IPS-15b (cell line): ENCODE measurements around the gene GIPC1.

Experiments
- H3K27me3 ChIP-seq: one replicate; pipeline ENCODE4 v1.6.1; 2013; ENCODE audit warnings: low read length; ENCODE audit not compliant: control insufficient read depth, insufficient read depth
- H3K36me3 ChIP-seq: one replicate; pipeline ENCODE4 v1.6.1; 2013; ENCODE audit warnings: low read length; ENCODE audit not compliant: control insufficient read depth, insufficient read depth
- H3K4me1 ChIP-seq: one replicate; pipeline ENCODE4 v1.6.1; 2013; ENCODE audit warnings: mild to moderate bottlenecking, low read length; ENCODE audit not compliant: control insufficient read depth, insufficient read depth
- H3K4me3 ChIP-seq: one replicate; pipeline ENCODE4 v1.5.1; 2013; ENCODE audit warnings: low read depth, low read length
- H3K9ac ChIP-seq: one replicate; pipeline ENCODE4 v1.6.1; 2013; ENCODE audit warnings: low read depth, mild to moderate bottlenecking, low read length
- H3K9me3 ChIP-seq: one replicate; pipeline ENCODE4 v1.6.1; 2013; ENCODE audit warnings: mild to moderate bottlenecking, low read length; ENCODE audit not compliant: control insufficient read depth, insufficient read depth

The GIPC1 gene

DNA sequence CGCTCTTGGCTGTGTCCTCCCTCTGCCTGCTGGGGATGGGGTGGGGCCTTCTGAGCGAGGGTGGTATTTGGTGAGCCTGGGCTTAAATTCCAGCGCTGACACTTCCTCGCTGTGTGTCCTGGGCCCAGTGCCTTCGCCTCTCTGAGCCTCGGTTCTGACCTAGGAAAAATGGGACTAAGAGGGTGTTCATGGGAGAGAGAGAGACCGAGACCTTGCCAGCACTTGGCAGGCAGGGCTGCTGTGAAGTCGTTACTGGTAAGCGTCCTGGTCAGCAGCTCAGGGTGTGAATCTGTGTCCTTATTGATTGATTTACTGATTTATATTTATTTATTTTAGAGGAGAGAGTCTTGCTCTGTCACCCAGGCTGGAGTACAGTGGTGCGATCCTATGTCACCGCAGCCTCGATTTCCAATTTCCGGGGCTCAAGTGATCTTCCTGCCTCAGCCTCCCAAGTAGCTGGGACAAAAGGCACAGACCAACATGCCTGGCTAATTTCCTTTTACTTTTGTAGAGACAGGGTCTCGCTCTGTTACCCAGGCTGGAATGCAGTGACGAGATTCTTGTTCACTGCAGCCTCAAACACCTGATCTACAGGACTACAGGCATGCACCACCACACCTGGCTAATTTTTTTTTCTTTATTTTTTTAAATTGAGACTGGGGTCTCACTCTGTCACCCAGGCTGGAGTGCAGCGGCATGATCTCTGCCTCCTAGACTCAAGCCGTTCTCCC lies 60.4 kb downstream of the GIPC1 start:
- Histone ChIP-seq H3K4me3 (no peak overlapping the region), H3K36me3 (peaks cover 3% of the 10 kb centered on the region), H3K27me3 (no peaks in the 10 kb centered on the region), H3K9me3 (no peaks in the 10 kb centered on the region), H3K9ac (no peak overlapping the region), H3K4me1 (no peaks in the 10 kb centered on the region)

GRCh38 chr19:14434543-14435319 lies 61.2 kb downstream of the GIPC1 start:
- Histone ChIP-seq H3K27me3 (no peaks in the 10 kb centered on the region), H3K4me3 (no peak overlapping the region), H3K9me3 (no peaks in the 10 kb centered on the region), H3K4me1 (no peaks in the 10 kb centered on the region), H3K36me3 (peaks cover 3% of the 10 kb centered on the region), H3K9ac (no peak overlapping the region)

GRCh38 chr19:14433554-14434501 lies 62.1 kb downstream of the GIPC1 start:
- Histone ChIP-seq H3K4me1 (no peaks in the 10 kb centered on the region), H3K4me3 (peak overlapping the region; percentile 70), H3K27me3 (no peaks in the 10 kb centered on the region), H3K36me3 (peaks cover 3% of the 10 kb centered on the region), H3K9ac (no peak overlapping the region), H3K9me3 (no peaks in the 10 kb centered on the region)

DNA sequence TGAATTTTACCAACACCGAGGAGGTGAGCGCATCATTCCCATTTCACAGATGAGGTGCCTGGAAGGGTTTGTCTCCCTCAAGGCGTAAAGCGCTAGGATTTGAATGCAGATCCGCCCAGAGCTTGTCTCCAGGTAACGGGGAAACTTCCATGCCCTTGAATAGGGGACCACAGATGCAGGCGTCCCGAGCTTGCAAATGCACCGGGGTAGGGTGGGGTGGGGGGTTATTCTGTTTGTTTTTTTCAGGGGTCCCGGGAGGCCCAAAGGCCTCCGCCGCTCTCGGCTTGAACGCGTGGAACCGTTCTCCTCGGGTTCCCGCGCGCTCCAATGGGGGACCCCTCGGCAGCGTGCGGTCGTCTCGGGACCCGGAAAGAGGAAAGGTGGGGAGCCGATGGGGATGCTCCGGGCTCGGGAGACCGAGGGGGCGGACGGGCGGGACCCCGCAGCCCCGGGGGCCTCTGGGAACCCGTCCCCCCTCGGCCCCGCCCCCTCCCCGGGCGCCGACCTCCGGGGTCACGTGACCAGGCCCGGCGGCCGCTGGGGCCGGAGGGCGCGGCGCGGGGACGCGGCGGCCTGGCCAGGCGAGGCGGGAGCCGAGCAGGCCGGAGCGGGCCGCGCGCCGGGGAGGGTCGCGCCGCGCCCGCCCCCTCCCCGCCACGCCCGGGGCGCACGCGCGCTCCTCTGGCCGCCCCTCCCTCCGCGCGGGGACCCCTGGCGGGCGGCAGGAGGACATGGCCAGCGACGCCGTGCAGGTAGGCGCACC lies 63.0 kb downstream of the GIPC1 start, which contains the start of gene PKN1:
Gene PKN1 (plus strand): TSS at position 516 of the 763 bp plus-strand sequence. CDS start 216 bp downstream, at position 732.
- no peaks in the 10 kb centered on the region for H3K27me3 ChIP-seq
- no peaks in the 10 kb centered on the region for H3K4me1 ChIP-seq
- H3K9ac ChIP-seq: no peak within 1 kb of the TSS
- H3K4me3 ChIP-seq: peak within 1 kb of the TSS; percentile 70
- peaks cover 3% of the 10 kb centered on the region for H3K36me3 ChIP-seq
- no peaks in the 10 kb centered on the region for H3K9me3 ChIP-seq

GRCh38 chr19:14430712-14431111 lies 65.2 kb downstream of the GIPC1 start:
- Histone ChIP-seq H3K27me3 (no peaks in the 10 kb centered on the region), H3K4me1 (no peaks in the 10 kb centered on the region), H3K36me3 (peaks cover 3% of the 10 kb centered on the region), H3K9ac (no peak overlapping the region), H3K4me3 (no peak overlapping the region), H3K9me3 (no peaks in the 10 kb centered on the region)

- Histone ChIP-seq H3K9ac (no peak overlapping the region), H3K4me3 (no peak overlapping the region), H3K36me3 (no peaks in the 10 kb centered on the region), H3K9me3 (no peaks in the 10 kb centered on the region), H3K4me1 (no peaks in the 10 kb centered on the region), H3K27me3 (no peaks in the 10 kb centered on the region)
These were observed 67.0 kb downstream of the GIPC1 start for GRCh38 chr19:14428882-14429416.
